A673 (cell line): ENCODE measurements around the gene CCNK. TPM values are rescaled to one million over a fixed set of nuclear protein-coding genes. Genes with fewer than 3 reads are reported as not detected.

Experiments used
- BruUV-seq: library from RNA; stranded (reverse); fragments of 400-500 nt; replicated peaks from 2 replicates; lab custom pipeline; 2021; lab: Mats Ljungman, UMichigan
- CTCF ChIA-PET: fragments of 300-600 bp; sonication (Branson Sonifier 250); formaldehyde crosslinking; loops from one replicate; lab custom pipeline; 2022; ENCODE audit warnings: antibody characterized with exemption; lab: Charles Lee
- POLR2A ChIA-PET: fragments of 300-600 bp; sonication (Branson Sonifier 250); formaldehyde crosslinking; loops from one replicate; lab custom pipeline; 2022; ENCODE audit warnings: antibody characterized with exemption; ENCODE audit not compliant: low non-redundant PET; lab: Charles Lee
- DNase-seq: peaks from one replicate; pipeline ENCODE4 v3.0.0-alpha.2; 2015; ENCODE audit warnings: low spot score
- H3K27ac ChIP-seq: fragments of 200-600 bp; sonication (generic); 2 replicates; pipeline ENCODE4 v1.5.1; 2016; ENCODE audit warnings: mixed run types, low read depth, mild to moderate bottlenecking, mixed read lengths, antibody characterized with exemption, low read length; ENCODE audit not compliant: poor library complexity, severe bottlenecking
- H3K27me3 ChIP-seq: fragments of 200-600 bp; sonication (generic); replicated peaks from 2 replicates; pipeline ENCODE4 v1.6.1; 2017; ENCODE audit warnings: mixed run types, low read depth, mild to moderate bottlenecking, mixed read lengths, antibody characterized with exemption, low read length; ENCODE audit not compliant: insufficient read depth, poor library complexity
- H3K36me3 ChIP-seq: fragments of 200-600 bp; sonication (generic); 2 replicates; pipeline ENCODE4 v1.6.1; 2016; ENCODE audit warnings: mixed run types, mild to moderate bottlenecking, mixed read lengths, antibody characterized with exemption, low read length; ENCODE audit not compliant: insufficient read depth, poor library complexity, severe bottlenecking
- H3K4me1 ChIP-seq: fragments of 200-600 bp; sonication (generic); 2 replicates; pipeline ENCODE4 v1.6.1; 2017; ENCODE audit warnings: mixed run types, mild to moderate bottlenecking, mixed read lengths, antibody characterized with exemption, low read length; ENCODE audit not compliant: insufficient read depth, poor library complexity, severe bottlenecking
- H3K4me3 ChIP-seq: fragments of 200-600 bp; sonication (generic); 2 replicates; pipeline ENCODE4 v1.5.1; 2016; ENCODE audit warnings: low read depth, mixed run types, mild to moderate bottlenecking, mixed read lengths, low read length; ENCODE audit not compliant: poor library complexity, severe bottlenecking
- H3K9me3 ChIP-seq: fragments of 200-600 bp; sonication (generic); 2 replicates; pipeline ENCODE4 v1.6.1; 2016; ENCODE audit warnings: mixed run types, low read depth, mild to moderate bottlenecking, mixed read lengths, antibody characterized with exemption, low read length; ENCODE audit not compliant: poor library complexity, severe bottlenecking
- EZH2 ChIP-seq: fragments of 200-600 bp; sonication (generic); IDR thresholded peaks from 2 replicates; pipeline ENCODE4 v1.6.1; 2017; ENCODE audit warnings: borderline replicate concordance, low read depth, mild to moderate bottlenecking, mixed read lengths, antibody characterized with exemption, low read length; ENCODE audit not compliant: poor library complexity, severe bottlenecking
- intact Hi-C: fragments of 100-400 bp; cut with micrococcal nuclease; formaldehyde crosslinking; loops from one replicate; pipeline ENCODE4 v1.10.0; 2022; ENCODE audit not compliant: unreplicated experiment
- total RNA-seq: library from RNA; stranded (reverse); gene quantifications from 2 replicates; pipeline ENCODE4 v1.2.3, GENCODE V29; 2021
- TF ChIP-seq, protein P1 (sequence below): fragments of 300-800, 200-600 bp; sonication (generic); conservative IDR thresholded peaks from 2 replicates; pipeline ENCODE4 v1.5.1; 2017; ENCODE audit warnings: low read depth, mild to moderate bottlenecking, antibody characterized with exemption, low read length, moderate library complexity, mixed read lengths

CCNK gene
- total RNA-seq, 1 experiment from 2014 or later: 88.0 TPM

DNA sequence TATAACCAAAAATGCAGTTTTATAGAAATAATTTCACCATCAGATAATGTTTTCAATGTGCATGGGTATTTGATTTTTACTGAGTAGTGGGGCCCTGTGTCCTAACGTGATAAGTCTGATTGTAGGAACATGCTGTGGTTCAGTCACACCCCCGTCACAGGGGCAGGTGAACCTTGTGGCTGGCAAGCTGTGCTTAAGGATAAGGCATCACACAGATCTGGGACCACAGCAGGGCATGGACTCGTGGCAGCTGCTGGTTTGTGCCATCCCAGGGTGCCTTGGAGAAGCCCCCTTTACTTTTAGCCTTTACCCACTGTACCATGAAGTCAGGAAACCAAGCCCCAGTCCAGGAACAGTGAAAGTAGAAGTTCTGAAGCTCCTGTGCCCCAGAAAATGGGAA lies 16.7 kb downstream of the CCNK start:
- H3K4me3 ChIP-seq: no peak overlapping the region
- POLR2A ChIA-PET: no interaction called here
- no peak for DNase-seq
- no peak overlapping the region for H3K27ac ChIP-seq
- TF ChIP-seq, protein P1, sequence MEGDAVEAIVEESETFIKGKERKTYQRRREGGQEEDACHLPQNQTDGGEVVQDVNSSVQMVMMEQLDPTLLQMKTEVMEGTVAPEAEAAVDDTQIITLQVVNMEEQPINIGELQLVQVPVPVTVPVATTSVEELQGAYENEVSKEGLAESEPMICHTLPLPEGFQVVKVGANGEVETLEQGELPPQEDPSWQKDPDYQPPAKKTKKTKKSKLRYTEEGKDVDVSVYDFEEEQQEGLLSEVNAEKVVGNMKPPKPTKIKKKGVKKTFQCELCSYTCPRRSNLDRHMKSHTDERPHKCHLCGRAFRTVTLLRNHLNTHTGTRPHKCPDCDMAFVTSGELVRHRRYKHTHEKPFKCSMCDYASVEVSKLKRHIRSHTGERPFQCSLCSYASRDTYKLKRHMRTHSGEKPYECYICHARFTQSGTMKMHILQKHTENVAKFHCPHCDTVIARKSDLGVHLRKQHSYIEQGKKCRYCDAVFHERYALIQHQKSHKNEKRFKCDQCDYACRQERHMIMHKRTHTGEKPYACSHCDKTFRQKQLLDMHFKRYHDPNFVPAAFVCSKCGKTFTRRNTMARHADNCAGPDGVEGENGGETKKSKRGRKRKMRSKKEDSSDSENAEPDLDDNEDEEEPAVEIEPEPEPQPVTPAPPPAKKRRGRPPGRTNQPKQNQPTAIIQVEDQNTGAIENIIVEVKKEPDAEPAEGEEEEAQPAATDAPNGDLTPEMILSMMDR: no peak
- no peak for TF ChIP-seq EZH2
- H3K4me1 ChIP-seq: no peaks in the 10 kb centered on the region
- no peaks in the 10 kb centered on the region for H3K27me3 ChIP-seq
- no TSS peak for BruUV-seq
- intact Hi-C loops: no loop called here
- peaks cover 68% of the 10 kb centered on the region for H3K36me3 ChIP-seq
- H3K9me3 ChIP-seq: no peaks in the 10 kb centered on the region
- CTCF ChIA-PET: no interaction called here

DNA sequence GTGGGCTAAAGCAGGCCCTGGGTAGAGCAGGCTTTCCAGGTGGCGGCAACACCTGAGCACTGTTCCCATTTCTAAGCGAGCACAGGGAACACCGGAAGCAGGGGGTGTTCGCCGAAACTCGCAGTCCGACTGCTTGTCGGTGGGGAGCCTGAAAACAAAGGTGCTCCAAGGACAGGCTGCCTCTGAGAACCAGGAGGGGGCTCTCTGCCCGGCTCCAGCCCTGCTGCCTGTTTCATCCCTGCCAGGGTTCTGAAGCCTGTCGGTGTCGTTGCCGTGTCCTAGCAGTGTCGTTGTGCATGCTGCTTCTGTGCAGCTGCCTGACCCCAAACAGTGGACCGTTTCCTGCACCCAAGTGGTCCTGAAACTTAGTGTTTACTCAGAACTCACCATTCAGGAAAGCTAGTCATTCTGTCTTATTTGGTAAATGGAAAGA lies 21.8 kb downstream of the CCNK start:
- ChIA-PET CTCF (no interaction called here), POLR2A (no interaction called here)
- Histone ChIP-seq H3K4me3 (no peak overlapping the region), H3K9me3 (no peaks in the 10 kb centered on the region), H3K4me1 (no peaks in the 10 kb centered on the region), H3K36me3 (peaks cover 70% of the 10 kb centered on the region), H3K27me3 (no peaks in the 10 kb centered on the region), H3K27ac (no peak overlapping the region)
- intact Hi-C loops: no loop called here
- TF ChIP-seq, protein P1: no peak
- no peak for TF ChIP-seq EZH2
- no peak for DNase-seq
- no TSS peak for BruUV-seq

DNA sequence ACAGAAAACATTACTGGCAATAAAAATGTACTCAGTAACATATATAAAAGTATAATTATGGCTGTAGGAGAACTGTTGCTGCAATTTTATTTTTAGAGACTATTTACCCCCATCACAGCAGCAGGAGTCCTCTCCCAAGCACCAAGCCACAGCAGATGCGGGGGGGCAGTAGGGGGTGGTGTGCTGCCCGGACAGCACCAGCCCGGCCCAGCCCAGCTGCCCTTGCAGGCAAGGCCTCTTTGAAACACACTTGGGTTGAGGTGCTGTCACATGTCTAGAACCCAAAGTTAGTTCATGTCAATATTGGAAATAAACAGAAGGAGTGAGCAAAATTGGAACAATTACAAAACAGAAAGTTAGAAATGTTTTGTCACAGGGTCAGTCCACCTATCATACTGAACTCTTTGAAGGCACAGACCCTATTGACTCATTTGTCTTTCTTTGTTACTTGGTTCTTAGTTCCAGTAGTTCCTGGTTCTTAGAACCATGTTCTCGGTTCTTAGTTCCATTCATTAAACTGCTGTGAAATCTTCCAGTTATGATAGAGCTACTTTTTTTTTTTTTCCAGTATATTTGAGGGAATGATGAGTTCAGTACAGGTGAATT lies 22.7 kb downstream of the CCNK start:
- no peak overlapping the region for H3K4me3 ChIP-seq
- intact Hi-C loops: no loop called here
- POLR2A ChIA-PET: no interaction called here
- BruUV-seq: no TSS peak
- no peaks in the 10 kb centered on the region for H3K27me3 ChIP-seq
- CTCF ChIA-PET: interaction anchor here (0.6 kb wide), 1 partner anchor 392 kb away, joined by 3 read pairs; no protein-coding TSS in a partner anchor
- H3K36me3 ChIP-seq: peaks cover 76% of the 10 kb centered on the region
- no peaks in the 10 kb centered on the region for H3K9me3 ChIP-seq
- no peak for TF ChIP-seq EZH2
- TF ChIP-seq, protein P1: no peak
- no peak overlapping the region for H3K27ac ChIP-seq
- H3K4me1 ChIP-seq: no peaks in the 10 kb centered on the region
- no peak for DNase-seq
